Measurements from ENCODE around the gene ARHGAP24. TPM values are rescaled to one million over a fixed set of nuclear protein-coding genes. Genes with fewer than 3 reads are reported as not detected.

Gene ARHGAP24
- total RNA-seq, 4 donors from 2014 or later = 12.1 to 60.8 (median 18.9) TPM

DNA sequence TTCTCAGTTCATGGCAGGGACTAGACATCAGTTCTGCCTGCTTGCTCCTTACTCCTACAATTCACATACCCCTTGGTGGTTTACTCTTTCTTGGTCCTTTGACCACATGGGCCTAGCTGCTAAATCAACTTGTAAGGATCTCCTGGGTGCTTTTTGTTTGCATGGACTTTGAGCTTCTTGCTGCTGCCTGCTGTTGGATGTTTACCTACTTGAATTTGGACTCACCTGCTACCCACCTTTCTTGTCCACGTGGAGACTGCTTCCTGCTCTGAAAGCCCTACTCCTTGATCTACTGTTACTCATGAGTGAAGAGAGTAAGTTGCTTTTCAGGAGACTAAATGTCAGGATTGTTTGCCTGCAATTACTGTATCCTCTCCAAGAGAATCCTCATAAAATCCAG, 15.2 kb upstream of the ARHGAP24 start:
- Histone ChIP-seq H3K4me1 (no peaks in the 10 kb centered on the region), H3K4me3 (no peak overlapping the region), H3K9me3 (no peaks in the 10 kb centered on the region), H3K27ac (no peak overlapping the region), H3K27me3 (no peaks in the 10 kb centered on the region), H3K36me3 (no peaks in the 10 kb centered on the region)
- DNase-seq = no peak
- TF ChIP-seq POLR2A (IDR thresholded peaks at IDR 0.05) = no peak
- TF ChIP-seq, protein P1, sequence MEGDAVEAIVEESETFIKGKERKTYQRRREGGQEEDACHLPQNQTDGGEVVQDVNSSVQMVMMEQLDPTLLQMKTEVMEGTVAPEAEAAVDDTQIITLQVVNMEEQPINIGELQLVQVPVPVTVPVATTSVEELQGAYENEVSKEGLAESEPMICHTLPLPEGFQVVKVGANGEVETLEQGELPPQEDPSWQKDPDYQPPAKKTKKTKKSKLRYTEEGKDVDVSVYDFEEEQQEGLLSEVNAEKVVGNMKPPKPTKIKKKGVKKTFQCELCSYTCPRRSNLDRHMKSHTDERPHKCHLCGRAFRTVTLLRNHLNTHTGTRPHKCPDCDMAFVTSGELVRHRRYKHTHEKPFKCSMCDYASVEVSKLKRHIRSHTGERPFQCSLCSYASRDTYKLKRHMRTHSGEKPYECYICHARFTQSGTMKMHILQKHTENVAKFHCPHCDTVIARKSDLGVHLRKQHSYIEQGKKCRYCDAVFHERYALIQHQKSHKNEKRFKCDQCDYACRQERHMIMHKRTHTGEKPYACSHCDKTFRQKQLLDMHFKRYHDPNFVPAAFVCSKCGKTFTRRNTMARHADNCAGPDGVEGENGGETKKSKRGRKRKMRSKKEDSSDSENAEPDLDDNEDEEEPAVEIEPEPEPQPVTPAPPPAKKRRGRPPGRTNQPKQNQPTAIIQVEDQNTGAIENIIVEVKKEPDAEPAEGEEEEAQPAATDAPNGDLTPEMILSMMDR (IDR thresholded peaks at IDR 0.05) = no peak
- intact Hi-C loops (cut with DNase I; ENCODE audit: low total_unique reads) = no loop called here

DNA sequence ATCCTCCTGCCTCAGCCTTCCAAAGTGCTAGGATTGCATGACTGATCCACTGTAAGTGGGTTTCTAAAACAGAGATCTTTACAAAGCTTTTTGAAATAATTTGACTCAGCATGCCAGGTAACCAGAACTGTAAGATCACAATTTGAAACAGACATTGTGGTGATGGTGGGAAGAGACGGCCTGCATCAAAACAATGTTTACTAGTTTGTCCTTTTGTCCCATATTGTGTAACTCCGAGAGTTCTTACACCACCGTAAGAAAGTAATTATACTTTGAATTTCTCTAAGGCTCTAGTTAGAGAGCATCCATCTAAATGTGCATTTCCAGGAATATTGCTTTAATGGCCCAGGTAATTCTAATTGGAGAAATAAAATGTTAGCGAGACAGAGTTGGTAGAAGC, 594 bp upstream of the ARHGAP24 start:
- peak overlapping the region in 1 of 2 donors; percentile 61 for H3K4me3 ChIP-seq
- H3K27me3 ChIP-seq = no peaks in the 10 kb centered on the region
- no peaks in the 10 kb centered on the region for H3K9me3 ChIP-seq
- peak overlapping the region; percentile 77 to 79 for H3K27ac ChIP-seq
- H3K4me1 ChIP-seq = no peaks in the 10 kb centered on the region
- DNase-seq = no peak
- no peak for TF ChIP-seq POLR2A (IDR thresholded peaks at IDR 0.05)
- TF ChIP-seq, protein P1 (IDR thresholded peaks at IDR 0.05) = no peak
- intact Hi-C loops (cut with DNase I; ENCODE audit: low total_unique reads) = no loop called here
- H3K36me3 ChIP-seq = no peaks in the 10 kb centered on the region

DNA sequence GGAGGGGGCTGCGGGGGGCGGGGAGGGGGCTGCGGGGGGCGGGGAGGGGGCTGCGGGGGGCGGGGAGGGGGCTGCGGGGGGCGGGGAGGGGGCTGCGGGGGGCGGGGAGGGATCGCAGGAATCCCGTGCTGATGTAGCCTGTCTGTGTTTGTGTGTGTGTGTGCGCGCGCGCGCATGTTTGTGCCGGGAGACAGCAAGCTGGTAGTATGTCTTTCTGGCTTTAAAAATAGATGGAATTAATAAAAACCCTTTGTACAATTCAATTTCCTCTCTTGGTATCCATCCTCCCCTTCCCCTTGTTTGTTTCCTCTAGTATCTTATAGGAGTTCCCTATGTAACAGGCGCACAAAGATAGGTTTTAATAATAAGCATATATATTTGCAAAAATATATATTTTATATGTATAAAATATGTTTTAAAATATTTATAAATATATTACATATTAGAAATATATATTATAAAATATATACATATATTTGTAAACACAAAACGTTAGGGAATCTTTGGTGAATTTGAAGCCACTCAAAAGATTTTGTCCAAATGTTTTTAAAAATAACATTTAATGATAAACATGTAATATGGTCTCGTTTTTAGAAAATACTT, 782 bp downstream of the ARHGAP24 start:
- Histone ChIP-seq H3K4me1 (no peaks in the 10 kb centered on the region), H3K27ac (peak overlapping the region; percentile 77 to 79), H3K27me3 (no peaks in the 10 kb centered on the region), H3K9me3 (no peaks in the 10 kb centered on the region), H3K36me3 (no peaks in the 10 kb centered on the region), H3K4me3 (peak overlapping the region; percentile 61)
- intact Hi-C loops (cut with DNase I; ENCODE audit: low total_unique reads) = no loop called here
- no peak for DNase-seq
- TF ChIP-seq, protein P1 (IDR thresholded peaks at IDR 0.05) = no peak
- TF ChIP-seq POLR2A (IDR thresholded peaks at IDR 0.05) = no peak

DNA sequence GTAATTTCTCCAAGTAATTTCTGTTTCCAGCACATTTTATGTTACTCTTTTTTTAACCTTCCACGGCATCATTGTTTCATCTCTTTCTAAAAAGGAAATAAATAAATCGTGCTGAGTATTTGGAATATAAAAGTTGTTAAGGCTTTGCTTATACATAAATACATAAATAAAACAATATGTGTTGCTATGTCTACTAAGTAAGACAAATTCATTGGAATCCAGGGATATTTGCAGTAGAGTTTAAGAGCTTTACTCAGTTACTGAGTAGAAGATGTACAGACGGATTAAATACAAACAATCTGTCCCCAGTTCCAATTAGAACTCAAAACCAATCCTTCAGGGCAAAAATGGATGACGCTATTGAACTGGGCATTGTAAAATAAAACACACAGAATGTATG, 1.4 kb downstream of the ARHGAP24 start:
- no peak for TF ChIP-seq POLR2A (IDR thresholded peaks at IDR 0.05)
- TF ChIP-seq, protein P1 (IDR thresholded peaks at IDR 0.05) = no peak
- Histone ChIP-seq H3K36me3 (no peaks in the 10 kb centered on the region), H3K9me3 (no peaks in the 10 kb centered on the region), H3K4me3 (peak overlapping the region in 1 of 2 donors; percentile 61), H3K27me3 (no peaks in the 10 kb centered on the region), H3K4me1 (no peaks in the 10 kb centered on the region), H3K27ac (no peak overlapping the region)
- no peak for DNase-seq
- intact Hi-C loops (cut with DNase I; ENCODE audit: low total_unique reads) = no loop called here

DNA sequence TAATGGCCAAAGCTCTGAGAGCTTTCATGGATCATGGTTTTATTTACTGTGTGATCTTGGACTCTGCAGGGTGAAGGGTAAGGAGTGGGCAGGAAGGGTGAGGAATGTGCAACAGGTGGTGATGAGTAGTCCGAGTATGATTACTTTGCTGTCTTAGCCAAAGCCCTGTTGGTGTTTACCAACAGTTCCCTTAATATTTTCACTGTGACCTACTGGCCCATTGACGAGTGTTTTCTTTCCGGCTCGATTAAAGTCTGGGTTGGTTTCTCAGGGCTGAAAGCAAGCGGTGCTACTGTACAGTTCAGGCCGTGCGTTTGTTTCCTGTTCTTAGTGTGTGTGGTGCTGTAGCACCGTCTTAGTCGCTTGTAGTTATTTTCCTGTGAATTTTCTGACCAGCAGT, 2.6 kb downstream of the ARHGAP24 start:
- intact Hi-C loops (cut with DNase I; ENCODE audit: low total_unique reads) = no loop called here
- TF ChIP-seq, protein P1 (IDR thresholded peaks at IDR 0.05) = no peak
- no peak for TF ChIP-seq POLR2A (IDR thresholded peaks at IDR 0.05)
- no peak overlapping the region for H3K4me3 ChIP-seq
- H3K9me3 ChIP-seq = no peaks in the 10 kb centered on the region
- no peak overlapping the region for H3K27ac ChIP-seq
- DNase-seq = no peak
- H3K36me3 ChIP-seq = no peaks in the 10 kb centered on the region
- no peaks in the 10 kb centered on the region for H3K4me1 ChIP-seq
- H3K27me3 ChIP-seq = no peaks in the 10 kb centered on the region
